ENCODE measurements around the gene CD44.

DNA sequence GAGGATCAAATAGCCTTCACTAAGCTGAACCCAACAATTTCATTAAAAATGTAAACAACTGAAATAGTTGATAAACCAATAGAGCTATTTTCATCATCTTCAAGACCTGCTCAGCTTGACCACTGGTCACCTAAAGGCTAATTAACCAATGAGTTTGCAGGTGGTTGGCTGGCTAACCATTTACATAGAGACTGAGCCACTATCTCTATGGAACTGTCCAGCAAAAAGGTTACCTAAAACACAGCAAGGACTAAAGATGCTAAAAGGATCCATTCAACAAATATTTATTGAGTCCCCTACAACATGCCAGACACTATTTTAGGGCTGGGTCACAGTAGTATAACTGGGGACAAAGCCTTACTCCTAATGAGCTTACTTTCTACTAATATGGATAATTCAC lies 123.8 kb downstream of the CD44 start:
- no peak for TF ChIP-seq CTCF (IDR thresholded peaks at IDR 0.05)
- TF ChIP-seq POLR2A (IDR thresholded peaks at IDR 0.05), result no peak
